ENCODE measurements around the gene SMIM12. TPM values are rescaled to one million over a fixed set of nuclear protein-coding genes. Genes with fewer than 3 reads are reported as not detected.

SMIM12 gene
- total and polyA plus RNA-seq, 2 of the 8 experiments (the other 6 are each of a cell fraction or from before 2014, with no cell fraction given): 40.9 to 49.2 TPM

- no peak overlapping the region for H3K4me3 ChIP-seq (ENCODE audit: extremely low read depth in 1 of 4, insufficient read depth in 2 of 4, low read depth in 3 of 4, low read length in 4 of 4)
- no peaks in the 10 kb centered on the region for H3K79me2 ChIP-seq (ENCODE audit: control insufficient read depth in 1 of 2, insufficient read depth in 2 of 2, low read length in 2 of 2)
- TF ChIP-seq EGR1 (IDR thresholded peaks at IDR 0.05; ENCODE audit: borderline replicate concordance, low read depth, low read length): no peak
- TF ChIP-seq JUND (IDR thresholded peaks at IDR 0.05; ENCODE audit: low read length): no peak
- TF ChIP-seq MAFK (IDR thresholded peaks at IDR 0.05; ENCODE audit: low read depth, low read length): no peak
- TF ChIP-seq POU5F1 (IDR thresholded peaks at IDR 0.05; ENCODE audit: low read depth, low read length): no peak
Observed at GRCh38 chr1:34808051-34808810, 51.3 kb downstream of the SMIM12 start.

More at GRCh38 chr1:34808051-34808810, 51.3 kb downstream of the SMIM12 start:
- no peak overlapping the region; the same call in 1 of the 2 replicates for H4K8ac ChIP-seq (ENCODE audit: extremely low read depth, insufficient read depth, low read length)
- no peak overlapping the region for H3K4me2 ChIP-seq (ENCODE audit: insufficient read depth in 1 of 2, low read depth in 2 of 2, low read length in 2 of 2)
- no peak overlapping the region for H2BK5ac ChIP-seq (ENCODE audit: low read depth, low read length)
- no peak overlapping the region for H2AFZ ChIP-seq (ENCODE audit: low read length)
- H2BK15ac ChIP-seq (ENCODE audit: low read length): no peak overlapping the region
- H3K79me1 ChIP-seq (ENCODE audit: low read depth, low read length): no peaks in the 10 kb centered on the region
- ChIA-PET POLR2A (ENCODE audit: partially characterized antibody) (no interaction called here), CTCF (ENCODE audit: partially characterized antibody) (interaction anchor here (0.7 to 2.7 kb wide), 4 partner anchors 22 to 44 kb away, joined by 3 to 11 read pairs (median 4); no protein-coding TSS in a partner anchor)
- H3K9me3 ChIP-seq (ENCODE audit: insufficient read depth in 2 of 2, low read depth in 1 of 2, low read length in 1 of 2): no peaks in the 10 kb centered on the region
- no peak overlapping the region for H3K56ac ChIP-seq (replicated peaks; ENCODE audit: insufficient read length, low read depth, low read length)
- no peak overlapping the region for H3K18ac ChIP-seq (ENCODE audit: extremely low read depth, low read length)
- no peaks in the 10 kb centered on the region for H3K27me3 ChIP-seq (replicated peaks in 1 of 4; ENCODE audit: control insufficient read depth in 3 of 4, extremely low read depth in 1 of 4, insufficient read depth in 3 of 4, low read length in 3 of 4)
- H4K20me1 ChIP-seq (replicated peaks in 1 of 2; ENCODE audit: control insufficient read depth in 1 of 2, insufficient read depth in 2 of 2, low read length in 2 of 2): no peaks in the 10 kb centered on the region
- H3K4me1 ChIP-seq (replicated peaks in 1 of 4; ENCODE audit: control insufficient read depth in 3 of 4, insufficient read depth in 4 of 4, low read length in 3 of 4): no peaks in the 10 kb centered on the region
- no peak overlapping the region for H2BK120ac ChIP-seq (replicated peaks; ENCODE audit: low read depth, low read length)
- no peak overlapping the region for H3K4ac ChIP-seq (replicated peaks; ENCODE audit: insufficient read length, low read depth, low read length)
- no peaks in the 10 kb centered on the region for H3K23me2 ChIP-seq (ENCODE audit: low read depth, low read length)
- no peak overlapping the region for H3K23ac ChIP-seq (ENCODE audit: insufficient read length)
- H2AK5ac ChIP-seq (ENCODE audit: low read depth, low read length): no peak overlapping the region
- H2BK20ac ChIP-seq (ENCODE audit: low read length): no peak overlapping the region
- no peak overlapping the region for H3K9ac ChIP-seq (replicated peaks in 1 of 4; ENCODE audit: extremely low read depth in 1 of 4, low read depth in 3 of 4, low read length in 3 of 4)
- H4K5ac ChIP-seq (ENCODE audit: insufficient read length, low read depth, low read length): no peak overlapping the region
- H3K14ac ChIP-seq (ENCODE audit: insufficient read length): no peak overlapping the region
- DNase-seq (ENCODE audit: low read depth in 1 of 2, low spot score in 2 of 2) (peak in 1 of 2 experiments; percentile 39), FAIRE-seq (no peak)
- no peak overlapping the region for H2BK12ac ChIP-seq (ENCODE audit: low read depth, low read length)
- 87% methylated on average over 9 of the region's 9 CpGs; no CpG with 5 or more reads in 1 of the 2 experiments for WGBS, 2 experiments (ENCODE audit: extremely low coverage in 1 of 2, insufficient coverage in 1 of 2, insufficient read length in 1 of 2, insufficient replicate concordance in 2 of 2, low coverage in 1 of 2, low lambda C conversion rate in 2 of 2, missing lambda C conversion rate in 1 of 2)
- no peaks in the 10 kb centered on the region for H3K36me3 ChIP-seq (ENCODE audit: control insufficient read depth in 2 of 4, insufficient read depth in 4 of 4, low read length in 3 of 4)
- no peak overlapping the region for H3K27ac ChIP-seq (ENCODE audit: low read depth, low read length)
- no peak overlapping the region for H4K91ac ChIP-seq (replicated peaks; ENCODE audit: insufficient read length, low read length)
